Esophagus (tissue), 2 donors: Measurements from ENCODE around the gene TPI1. TPM values are rescaled to one million over a fixed set of nuclear protein-coding genes. Genes with fewer than 3 reads are reported as not detected.
"Not testable (repeated sequence)": the region's sequence is repeated elsewhere in the genome, so short reads cannot be mapped to it uniquely, and the experiment has no call there.

Experiments used
- H3K27ac ChIP-seq, 2 donors: one replicate each; pipeline ENCODE4 v1.5.1; 2013; ENCODE audit warnings: low read depth in 2 of 2, mild to moderate bottlenecking in 2 of 2, inconsistent platforms in 1 of 2, low read length in 1 of 2, moderate library complexity in 1 of 2
- H3K27me3 ChIP-seq, 2 donors: one replicate each; pipeline ENCODE4 v1.6.1; 2013; ENCODE audit warnings: low read length in 2 of 2, control low read depth in 1 of 2, mild to moderate bottlenecking in 1 of 2; ENCODE audit not compliant: insufficient read depth in 2 of 2, control insufficient read depth in 1 of 2
- H3K36me3 ChIP-seq, 2 donors: one replicate each; pipeline ENCODE4 v1.6.1; 2013; ENCODE audit warnings: low read length in 1 of 2; ENCODE audit not compliant: control insufficient read depth in 2 of 2, insufficient read depth in 2 of 2
- H3K4me1 ChIP-seq, 2 donors: one replicate each; pipeline ENCODE4 v1.6.1; 2013; ENCODE audit warnings: low read length in 1 of 2; ENCODE audit not compliant: control insufficient read depth in 2 of 2, insufficient read depth in 2 of 2
- H3K4me3 ChIP-seq, 2 donors: one replicate each; pipeline ENCODE4 v1.5.1; 2013; ENCODE audit warnings: low read length in 2 of 2, mild to moderate bottlenecking in 2 of 2, low read depth in 1 of 2, moderate library complexity in 1 of 2
- H3K9me3 ChIP-seq, 2 donors: one replicate each; pipeline ENCODE4 v1.6.1; 2013; ENCODE audit warnings: mild to moderate bottlenecking in 2 of 2, low read depth in 1 of 2, low read length in 1 of 2, moderate library complexity in 1 of 2; ENCODE audit not compliant: control insufficient read depth in 2 of 2, insufficient read depth in 1 of 2
- WGBS, 2 donors: extraction: QIAGEN DNeasy Blood & Tissue Kit; methylation state at CpG; one replicate each; pipeline ENCODE4 v1.1.7; 2013; 5-methylcytosine and 5-hydroxymethylcytosine counted together
- polyA plus RNA-seq, 2 donors: library from polyadenylated mRNA; stranded (reverse); fragments of 200-250 nt; gene quantifications; one replicate each; pipeline ENCODE4 v1.2.3, GENCODE V29; 2013
- donor health status: healthy with polysubstance abuse.
- donor health status: Bipolar disorder and iron deficiency.

TPI1 gene
- polyA plus RNA-seq, 2 donors: 404 to 939 TPM

- Histone ChIP-seq H3K27ac (peak overlapping the region; percentile 91 to 92), H3K4me3 (peak overlapping the region in 1 of 2 donors; percentile 45), H3K27me3 (no peaks in the 10 kb centered on the region), H3K4me1 (peaks cover 3 to 22% of the 10 kb centered on the region in 2 donors), H3K36me3 (peaks cover 16 to 43% of the 10 kb centered on the region in 2 donors), H3K9me3 (no peaks in the 10 kb centered on the region)
- WGBS, 2 donors: 70% methylated on average over 17 to 19 of the region's 19 CpGs
Observed at GRCh38 chr12:6866163-6866919, 990 bp upstream of the TPI1 start.

DNA sequence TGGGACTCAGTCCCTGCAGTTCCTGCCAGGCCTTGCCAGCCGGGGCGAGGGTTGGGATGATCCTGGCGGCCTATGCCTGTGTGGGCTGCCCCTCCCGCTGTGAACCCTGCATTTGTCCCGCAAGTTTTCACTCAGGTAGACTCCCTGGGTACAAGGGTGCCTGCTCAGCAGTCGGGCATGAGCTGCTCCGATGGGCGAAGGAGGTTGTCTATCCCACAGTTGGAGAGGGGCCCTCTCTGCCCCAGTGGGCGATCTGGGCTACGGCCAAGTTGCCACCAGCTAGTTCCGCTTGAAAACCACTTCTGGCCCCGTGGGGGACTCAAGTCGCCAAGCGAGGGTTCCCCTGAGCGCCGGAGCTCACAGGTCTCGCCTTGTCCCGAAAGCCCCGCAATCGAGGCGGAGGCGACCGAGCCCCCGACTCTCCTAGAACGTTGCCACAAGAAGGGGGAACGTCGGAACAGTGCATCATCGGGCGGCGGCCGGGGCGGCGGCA lies 365 bp upstream of the TPI1 start:
- Histone ChIP-seq H3K9me3 (no peaks in the 10 kb centered on the region), H3K36me3 (peaks cover 11 to 42% of the 10 kb centered on the region in 2 donors), H3K27ac (peak overlapping the region; percentile 91 to 92), H3K4me3 (peak overlapping the region; percentile 45 to 84), H3K4me1 (peaks cover 3 to 26% of the 10 kb centered on the region in 2 donors), H3K27me3 (no peaks in the 10 kb centered on the region)
- 1 to 2% methylated on average over 33 of the region's 33 CpGs for WGBS, 2 donors

DNA sequence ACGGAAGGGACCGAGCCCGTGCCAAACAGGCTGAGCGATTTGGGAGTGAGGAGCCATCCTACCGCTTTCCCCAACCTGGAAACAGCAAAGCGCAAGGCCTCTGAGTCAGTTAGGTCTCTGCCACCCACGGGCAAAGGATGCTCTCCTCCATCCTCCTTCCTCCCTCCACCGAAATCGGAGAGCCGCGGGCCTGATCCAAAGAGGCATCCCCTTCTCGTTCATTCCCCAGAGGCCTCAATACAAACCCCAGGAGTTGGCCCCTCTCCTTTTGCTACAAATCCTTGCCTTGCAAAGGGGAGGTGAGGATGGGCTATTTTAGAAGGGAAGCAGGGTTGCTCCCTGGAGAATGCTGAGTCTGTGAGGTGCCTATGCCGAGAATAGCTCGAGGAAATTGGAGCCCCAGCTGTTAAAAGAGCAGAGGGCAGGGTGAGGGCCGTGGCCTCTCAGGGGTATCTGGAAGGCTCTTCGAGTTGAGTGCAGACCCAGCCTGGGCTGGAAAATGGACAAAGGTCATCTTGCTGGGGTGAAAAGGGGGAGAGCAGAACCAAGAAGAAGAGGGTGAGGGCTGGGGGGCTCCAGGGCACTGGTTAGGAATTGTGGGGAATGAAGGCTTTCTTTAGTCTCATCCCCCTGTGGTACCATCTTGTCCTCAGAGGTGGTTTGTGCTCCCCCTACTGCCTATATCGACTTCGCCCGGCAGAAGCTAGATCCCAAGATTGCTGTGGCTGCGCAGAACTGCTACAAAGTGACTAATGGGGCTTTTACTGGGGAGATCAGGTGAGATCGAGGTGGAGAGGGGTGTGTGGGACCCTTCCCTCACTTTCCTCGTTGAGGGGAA lies 1.1 kb downstream of the TPI1 start:
- H3K4me3 ChIP-seq: peak overlapping the region; percentile 84 to 96
- H3K4me1 ChIP-seq: peaks cover 3 to 29% of the 10 kb centered on the region in 2 donors
- peaks cover 8 to 37% of the 10 kb centered on the region in 2 donors for H3K36me3 ChIP-seq
- no peaks in the 10 kb centered on the region for H3K27me3 ChIP-seq
- no peaks in the 10 kb centered on the region for H3K9me3 ChIP-seq
- H3K27ac ChIP-seq: peak overlapping the region; percentile 93 to 95
- 7 to 10% methylated on average over 22 of the region's 22 CpGs for WGBS, 2 donors

DNA sequence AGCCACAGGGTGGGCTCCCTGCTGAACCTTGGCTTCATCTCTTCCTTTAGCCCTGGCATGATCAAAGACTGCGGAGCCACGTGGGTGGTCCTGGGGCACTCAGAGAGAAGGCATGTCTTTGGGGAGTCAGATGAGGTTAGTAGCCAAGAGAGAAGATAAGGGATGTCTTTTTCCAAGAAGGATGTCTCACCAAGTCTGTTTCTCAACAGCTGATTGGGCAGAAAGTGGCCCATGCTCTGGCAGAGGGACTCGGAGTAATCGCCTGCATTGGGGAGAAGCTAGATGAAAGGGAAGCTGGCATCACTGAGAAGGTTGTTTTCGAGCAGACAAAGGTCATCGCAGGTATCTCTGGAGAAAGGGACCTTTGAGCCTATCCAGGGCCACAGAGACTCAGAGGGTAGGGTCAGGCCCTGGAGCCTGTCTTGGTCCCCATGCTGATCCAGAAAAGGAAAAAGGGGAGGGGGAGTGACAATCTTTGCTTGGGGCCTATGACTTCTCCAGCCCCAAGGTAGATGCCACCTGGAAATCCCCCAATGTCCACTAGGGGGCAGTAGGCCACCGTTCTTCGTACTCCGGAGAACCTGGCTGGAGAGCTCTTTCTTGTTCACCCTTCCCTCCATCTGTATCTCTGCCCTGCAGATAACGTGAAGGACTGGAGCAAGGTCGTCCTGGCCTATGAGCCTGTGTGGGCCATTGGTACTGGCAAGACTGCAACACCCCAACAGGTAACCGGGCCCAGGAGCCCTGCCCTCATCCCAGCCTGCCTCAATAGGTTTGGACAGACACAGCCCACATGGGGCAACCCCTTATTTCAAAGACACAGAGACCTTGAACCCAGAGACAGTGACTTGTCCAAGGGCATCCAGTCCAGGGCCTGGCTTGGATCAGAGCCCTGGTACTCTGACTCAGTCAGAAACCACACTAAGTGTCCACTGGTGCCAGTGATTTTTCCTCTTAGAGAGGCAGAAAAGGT lies 2.0 kb downstream of the TPI1 start:
- peaks cover 3 to 33% of the 10 kb centered on the region in 2 donors for H3K4me1 ChIP-seq
- H3K4me3 ChIP-seq: peak overlapping the region; percentile 84 to 96
- peak overlapping the region in 1 of 2 donors; percentile 51 for H3K27ac ChIP-seq
- peaks cover 8 to 35% of the 10 kb centered on the region in 2 donors for H3K36me3 ChIP-seq
- 24 to 26% methylated on average over 12 of the region's 12 CpGs for WGBS, 2 donors
- H3K9me3 ChIP-seq: no peaks in the 10 kb centered on the region
- no peaks in the 10 kb centered on the region for H3K27me3 ChIP-seq

GRCh38 chr12:6870304-6870703 lies 3.0 kb downstream of the TPI1 start:
- H3K4me1 ChIP-seq: peaks cover 3 to 33% of the 10 kb centered on the region in 2 donors
- peaks cover 5 to 27% of the 10 kb centered on the region in 2 donors for H3K36me3 ChIP-seq
- not testable (repeated sequence) for H3K27me3 ChIP-seq, H3K9me3 ChIP-seq, H3K4me3 ChIP-seq
- H3K27ac ChIP-seq: peak overlapping the region in 1 of 2 donors; percentile 51
- 43 to 67% methylated on average over 4 of the region's 4 CpGs for WGBS, 2 donors

DNA sequence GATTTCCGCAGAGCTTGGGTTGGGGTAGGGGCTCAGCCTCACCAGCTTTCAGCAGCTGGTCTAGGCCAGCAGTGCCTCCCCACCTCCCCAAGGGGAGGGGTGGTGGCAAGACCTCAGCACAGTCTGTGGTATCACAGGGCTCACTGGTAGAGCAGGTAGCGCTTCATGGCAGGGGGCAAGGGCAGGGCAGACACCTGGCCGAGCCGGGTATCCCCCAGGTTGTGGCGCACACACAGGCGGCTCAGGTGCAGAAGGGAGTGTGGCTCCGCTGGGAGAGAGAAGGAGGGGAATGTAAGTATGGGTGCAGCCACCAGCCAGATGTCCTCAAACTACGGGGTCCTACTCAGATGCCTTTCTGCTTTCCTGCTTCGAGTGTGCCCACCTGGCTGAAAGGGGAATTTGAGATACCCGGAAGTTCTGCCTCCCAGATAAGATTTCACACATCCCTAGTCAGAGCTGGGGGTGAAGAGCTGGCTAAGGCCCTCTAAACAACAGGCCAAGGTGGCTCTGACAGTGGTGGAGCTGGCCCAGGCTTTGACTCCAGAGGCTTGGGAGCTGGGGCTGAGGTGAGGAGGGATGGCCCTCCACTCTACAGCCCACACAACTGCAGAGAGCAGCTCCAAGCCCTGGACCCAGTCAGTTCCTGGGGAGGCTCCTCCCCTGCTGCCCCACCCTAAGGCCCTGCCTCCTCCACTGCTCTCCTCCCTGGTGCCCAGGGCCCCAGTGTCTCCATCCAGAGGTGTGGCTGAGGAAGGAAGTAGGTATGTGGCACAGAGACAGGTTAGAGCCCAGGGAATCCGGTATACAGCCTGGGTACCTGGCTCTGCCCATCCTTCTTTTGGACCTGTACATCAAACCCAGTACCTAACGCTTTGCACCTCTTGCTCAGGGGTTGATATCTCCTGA lies 4.0 kb downstream of the TPI1 start:
- peak overlapping the region; percentile 40 to 97 for H3K27ac ChIP-seq

GRCh38 chr12:6872073-6873048 lies 5.0 kb downstream of the TPI1 start:
- peak overlapping the region; percentile 92 to 97 for H3K27ac ChIP-seq
- H3K27me3 ChIP-seq: no peaks in the 10 kb centered on the region
- H3K36me3 ChIP-seq: peaks cover 5 to 24% of the 10 kb centered on the region in 2 donors
- no peaks in the 10 kb centered on the region for H3K9me3 ChIP-seq
- peaks cover 3 to 29% of the 10 kb centered on the region in 2 donors for H3K4me1 ChIP-seq
- H3K4me3 ChIP-seq: peak overlapping the region; percentile 69 to 80
- WGBS, 2 donors: 1 to 2% methylated on average over 31 to 40 of the region's 40 CpGs

More for the DNA sequence above, 4.0 kb downstream of the TPI1 start:
- Histone ChIP-seq H3K4me3 (no peak overlapping the region), H3K9me3 (no peaks in the 10 kb centered on the region), H3K4me1 (peaks cover 3 to 33% of the 10 kb centered on the region in 2 donors), H3K36me3 (peaks cover 5 to 24% of the 10 kb centered on the region in 2 donors), H3K27me3 (no peaks in the 10 kb centered on the region)
- 63 to 67% methylated on average over 12 of the region's 12 CpGs for WGBS, 2 donors
